Measurements from ENCODE around the gene BNIP5.
A peak's percentile ranks its signal among the peaks of the same experiment; 100 is the strongest.
"Not testable (repeated sequence)": the region's sequence is repeated elsewhere in the genome, so short reads cannot be mapped to it uniquely, and the experiment has no call there.

BNIP5 gene

DNA sequence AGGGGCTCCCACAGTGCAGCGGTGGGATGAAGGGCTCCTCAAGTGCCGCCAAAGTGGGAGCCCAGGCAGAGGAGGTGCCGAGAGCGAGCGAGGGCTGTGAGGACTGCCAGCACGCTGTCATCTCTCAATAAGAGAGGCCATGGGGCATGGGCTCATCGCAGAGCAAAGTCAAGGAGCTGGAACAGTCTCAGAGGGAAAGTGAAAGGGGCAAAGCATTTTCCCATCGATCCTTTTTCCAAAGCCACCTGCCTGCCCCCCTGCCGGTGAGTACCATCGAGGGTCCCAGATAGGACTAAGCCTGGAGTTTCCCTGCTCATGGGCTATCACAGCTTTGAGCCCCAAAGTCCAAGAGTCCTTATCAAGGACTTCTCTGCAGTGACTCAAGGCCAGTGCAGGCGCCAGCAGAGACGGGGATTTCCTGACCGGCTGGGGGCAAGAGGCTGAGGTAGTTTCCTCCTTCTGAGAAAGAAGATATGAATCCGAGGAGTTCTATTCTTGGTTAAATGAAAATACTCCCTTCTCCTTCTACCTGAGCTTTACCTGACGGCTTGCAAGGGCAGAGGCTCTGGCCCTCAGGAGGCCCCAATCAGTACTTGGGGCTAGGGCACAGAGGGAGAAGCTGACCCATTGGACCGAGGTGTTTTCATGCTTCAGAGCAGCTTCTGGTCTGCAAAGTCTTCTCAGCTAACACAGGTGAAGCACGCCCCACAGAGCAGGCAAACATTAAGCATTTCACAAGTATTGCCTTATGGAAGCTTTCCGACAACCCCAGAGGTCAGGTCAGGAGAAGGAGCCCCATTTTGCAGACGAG, 28.2 kb upstream of the BNIP5 start:
- DNase-seq: no peak

DNA sequence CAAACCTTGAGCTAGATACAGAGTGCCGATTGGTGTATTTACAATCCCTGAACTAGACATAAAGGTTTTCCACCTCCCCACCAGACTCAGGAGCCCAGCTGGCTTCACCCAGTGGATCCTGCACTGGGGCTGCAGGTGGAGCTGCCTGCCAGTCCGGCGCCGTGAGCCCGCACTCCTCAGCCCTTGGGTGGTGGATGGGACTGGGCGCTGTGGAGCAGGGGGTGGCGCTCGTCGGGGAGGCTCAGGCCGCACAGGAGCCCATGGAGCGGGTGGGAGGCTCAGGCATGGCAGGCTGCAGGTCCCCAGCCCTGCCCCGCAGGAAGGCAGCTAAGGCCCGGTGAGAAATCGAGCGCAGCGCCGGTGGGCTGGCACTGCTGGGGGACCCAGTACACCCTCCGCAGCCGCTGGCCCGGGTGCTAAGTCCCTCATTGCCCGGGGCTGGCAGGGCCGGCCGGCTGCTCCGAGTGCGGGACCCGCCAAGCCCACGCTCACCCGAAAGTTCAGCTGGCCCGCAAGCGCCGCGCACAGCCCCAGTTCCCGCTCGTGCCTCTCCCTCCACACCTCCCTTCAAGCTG, 27.5 kb upstream of the BNIP5 start:
- not testable (repeated sequence) for DNase-seq

DNA sequence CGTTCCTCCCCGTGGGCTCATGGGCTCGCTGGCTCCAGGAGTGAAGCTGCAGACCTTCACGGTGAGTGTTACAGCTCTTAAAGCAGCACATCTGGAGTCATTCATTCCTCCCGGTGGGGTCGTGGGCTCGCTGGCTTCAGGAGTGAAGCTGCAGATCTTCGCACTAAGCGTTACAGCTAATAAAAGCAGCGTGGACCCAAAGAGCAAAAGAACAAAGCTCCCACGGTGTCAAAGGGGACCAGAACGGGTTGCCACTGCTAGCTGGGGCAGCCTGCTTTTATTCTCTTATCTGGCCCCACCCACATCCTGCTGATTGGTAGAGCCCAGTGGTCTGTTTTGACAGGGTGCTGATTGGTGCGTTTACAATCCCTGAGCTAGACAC, 26.7 kb upstream of the BNIP5 start:
- DNase-seq: not testable (repeated sequence)

DNA sequence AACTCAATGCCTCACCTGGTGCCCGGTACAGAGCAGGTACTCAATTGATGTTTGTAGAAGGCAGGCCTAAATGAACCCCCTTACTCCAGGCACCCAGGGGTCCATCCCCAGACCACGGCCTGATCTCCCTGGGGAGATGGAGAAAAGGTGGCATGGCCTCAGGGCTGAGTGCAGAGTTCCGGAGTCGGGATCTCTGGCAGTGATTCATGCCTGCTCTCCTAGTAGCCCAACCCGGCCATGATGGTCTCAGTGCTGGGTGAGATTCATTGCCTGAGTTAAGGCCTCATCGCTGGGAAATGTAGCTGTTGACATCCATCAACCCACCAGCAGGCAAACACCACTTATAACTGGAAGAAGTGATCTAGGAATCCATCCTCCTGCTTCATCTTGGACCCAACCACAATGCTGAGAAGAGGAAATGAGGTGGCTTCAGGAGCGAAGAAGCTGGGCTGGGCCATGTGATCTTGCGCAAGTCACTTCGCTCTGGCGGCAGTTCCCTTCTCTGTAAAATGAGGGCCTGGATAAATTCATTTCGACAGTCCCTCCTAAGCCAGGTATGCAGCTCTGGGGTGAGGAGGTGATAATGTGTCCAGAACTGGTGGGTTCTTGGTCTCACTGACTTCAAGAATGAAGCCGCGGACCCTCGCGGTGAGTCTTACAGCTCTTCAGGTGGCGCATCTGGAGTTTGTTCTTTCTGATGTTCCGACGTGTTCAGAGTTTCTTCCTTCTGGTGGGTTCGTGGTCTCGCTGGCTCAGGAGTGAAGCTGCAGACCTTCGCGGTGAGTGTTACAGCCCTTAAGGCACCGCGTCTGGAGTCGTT, 26.1 kb upstream of the BNIP5 start:
- DNase-seq: no peak

DNA sequence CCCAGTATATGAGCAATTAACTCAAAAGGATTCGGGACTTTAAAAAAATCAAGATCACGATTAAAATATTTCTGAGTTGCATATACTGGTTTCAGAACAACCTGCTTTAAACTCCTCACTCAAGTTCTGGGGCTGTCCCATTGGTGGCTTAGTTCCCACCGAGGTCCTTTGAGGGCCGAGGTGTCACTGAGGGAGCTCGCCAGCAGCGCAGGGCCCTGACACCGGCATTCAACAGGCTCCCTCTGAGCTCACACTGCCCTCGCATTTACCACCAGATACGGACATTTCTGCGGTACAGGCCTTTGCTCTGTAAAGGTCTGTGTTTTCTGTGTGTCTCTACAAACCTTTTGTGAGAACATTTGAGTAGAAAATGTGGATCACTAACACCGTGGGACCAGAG, 24.4 kb upstream of the BNIP5 start:
- no peak for DNase-seq

DNA sequence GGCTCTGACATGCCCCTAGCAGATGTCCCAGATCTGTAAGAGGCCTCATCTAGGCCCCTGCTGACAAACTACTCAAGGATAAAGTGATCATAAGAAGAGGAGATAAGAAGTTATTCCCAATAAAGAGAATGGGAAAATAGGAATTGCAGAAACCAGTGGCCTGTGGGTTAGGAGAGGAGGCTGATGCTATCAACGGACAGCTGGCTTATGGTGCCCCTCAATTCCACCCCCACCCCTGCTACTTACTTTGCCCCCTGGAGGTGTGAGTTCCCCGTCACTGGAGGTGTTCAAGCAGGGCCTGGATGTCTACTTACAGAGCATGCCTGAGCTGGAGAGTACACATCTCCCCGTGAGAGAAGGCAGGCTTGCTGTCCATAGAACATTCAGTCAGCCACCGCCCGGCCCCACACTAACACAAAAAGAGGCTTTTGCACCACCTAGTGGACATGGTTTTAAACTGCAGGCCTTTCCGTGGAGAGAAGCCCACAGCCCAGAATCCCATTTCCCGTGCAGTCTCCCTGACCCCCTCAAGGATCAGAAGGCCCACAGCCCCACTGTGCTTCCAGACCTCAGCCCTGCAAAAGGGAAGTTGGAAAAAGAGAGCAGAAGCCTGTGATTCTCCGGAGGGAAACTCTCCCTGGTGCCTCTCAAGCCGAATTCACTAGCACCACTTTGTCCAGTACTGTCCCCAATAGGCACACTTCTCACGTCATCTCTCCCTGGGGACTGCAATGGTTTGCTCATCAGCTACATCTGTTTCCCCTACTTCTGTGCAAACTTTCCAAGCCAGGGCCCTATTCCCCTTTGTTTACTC, 23.8 kb upstream of the BNIP5 start:
- DNase-seq: peak in 13 of 14 donors; percentile 10 to 75 (median 48)

DNA sequence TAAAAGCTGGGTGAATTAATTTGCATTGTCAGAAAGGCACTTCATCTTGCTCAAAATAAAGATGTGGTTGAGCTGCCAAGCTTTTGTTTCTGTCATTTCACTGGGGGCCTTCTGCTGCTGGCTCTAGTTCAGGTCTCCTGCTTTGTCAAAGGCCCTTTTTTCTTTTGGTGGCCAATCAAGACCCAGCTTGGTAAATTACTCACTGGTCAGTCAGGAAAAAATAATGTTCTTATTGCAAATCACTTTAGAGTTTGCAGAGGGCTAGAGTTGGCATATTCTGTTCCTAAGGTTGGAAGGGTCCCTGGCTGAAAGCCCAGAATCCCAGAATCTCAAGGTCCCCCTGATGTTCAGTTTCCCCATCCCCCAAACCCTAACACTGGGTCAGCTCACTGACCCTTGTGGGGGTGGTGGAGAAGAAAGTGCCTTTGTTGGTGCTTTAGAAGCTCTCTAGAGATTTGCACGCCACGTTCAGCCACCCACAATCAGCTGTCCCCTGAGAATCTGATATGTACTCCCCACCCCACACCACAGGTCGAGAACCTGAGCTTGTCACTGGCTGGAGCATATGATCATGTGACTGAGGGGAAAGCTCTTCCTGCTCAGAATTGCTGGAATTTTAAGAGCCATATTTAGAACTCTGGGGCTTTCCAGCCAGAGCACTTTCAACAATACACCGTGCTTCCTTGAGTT, 21.7 kb upstream of the BNIP5 start:
- DNase-seq: peak in 11 of 14 donors; percentile 15 to 61 (median 53)

DNA sequence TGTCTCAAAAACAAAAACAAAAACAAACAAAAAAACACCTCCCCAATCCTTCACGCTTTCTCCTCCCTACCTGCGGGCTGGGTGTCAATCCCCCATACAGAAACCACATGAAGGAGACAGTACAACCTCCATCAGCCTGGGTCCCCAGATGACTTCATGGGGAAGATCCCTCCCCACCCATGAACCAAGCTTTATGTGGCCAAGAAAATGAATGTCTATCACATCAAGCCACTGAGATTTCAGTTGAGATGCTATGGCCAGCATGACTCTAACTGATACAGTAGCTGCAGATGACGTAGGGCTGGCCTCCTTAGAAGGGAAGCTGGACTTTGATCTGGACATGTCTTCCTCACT, 21.2 kb upstream of the BNIP5 start:
- peak in 1 of 14 donors; percentile 44 for DNase-seq

DNA sequence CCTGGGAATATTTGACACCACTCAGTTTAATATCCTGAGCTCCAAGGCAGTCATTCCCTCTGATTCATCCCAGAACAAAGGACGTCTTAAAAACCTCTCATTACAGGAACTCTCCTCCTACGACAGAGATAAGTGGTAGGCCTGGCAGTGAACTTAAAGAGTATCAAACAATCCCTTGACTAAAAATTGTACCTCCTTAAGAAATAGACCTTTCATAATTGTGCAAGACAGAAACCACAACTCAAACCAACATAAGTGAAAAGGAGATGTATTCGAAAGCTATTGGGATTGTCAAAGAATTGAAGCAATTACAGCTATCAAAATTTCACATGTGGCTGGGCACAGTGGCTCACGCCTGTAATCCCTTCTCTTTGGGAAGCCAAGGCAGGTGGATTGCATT, 19.1 kb upstream of the BNIP5 start:
- DNase-seq: no peak

DNA sequence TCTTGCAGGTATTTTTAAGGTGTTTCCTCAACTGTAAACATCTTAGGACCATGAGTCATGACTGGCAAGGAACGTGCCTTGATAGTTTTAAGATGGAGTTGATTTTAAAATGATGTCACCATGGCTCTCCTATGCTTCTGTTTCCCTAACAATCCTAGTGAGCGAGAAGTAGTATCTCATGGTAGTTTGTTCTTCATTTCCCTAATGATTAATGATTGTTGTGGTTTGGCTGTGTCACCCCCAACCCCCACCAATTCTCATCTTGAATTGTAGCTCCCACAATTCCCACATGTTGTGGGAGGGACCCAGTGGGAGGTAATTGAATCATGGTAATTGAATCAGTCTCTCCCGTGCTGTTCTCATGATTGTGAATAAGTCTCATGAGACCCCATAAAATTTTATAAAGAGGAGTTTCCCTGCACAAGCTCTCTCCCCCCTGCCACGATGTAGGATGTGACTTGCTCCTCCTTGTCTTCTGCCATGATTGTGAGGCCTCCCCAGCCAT, 16.8 kb upstream of the BNIP5 start:
- DNase-seq: no peak

DNA sequence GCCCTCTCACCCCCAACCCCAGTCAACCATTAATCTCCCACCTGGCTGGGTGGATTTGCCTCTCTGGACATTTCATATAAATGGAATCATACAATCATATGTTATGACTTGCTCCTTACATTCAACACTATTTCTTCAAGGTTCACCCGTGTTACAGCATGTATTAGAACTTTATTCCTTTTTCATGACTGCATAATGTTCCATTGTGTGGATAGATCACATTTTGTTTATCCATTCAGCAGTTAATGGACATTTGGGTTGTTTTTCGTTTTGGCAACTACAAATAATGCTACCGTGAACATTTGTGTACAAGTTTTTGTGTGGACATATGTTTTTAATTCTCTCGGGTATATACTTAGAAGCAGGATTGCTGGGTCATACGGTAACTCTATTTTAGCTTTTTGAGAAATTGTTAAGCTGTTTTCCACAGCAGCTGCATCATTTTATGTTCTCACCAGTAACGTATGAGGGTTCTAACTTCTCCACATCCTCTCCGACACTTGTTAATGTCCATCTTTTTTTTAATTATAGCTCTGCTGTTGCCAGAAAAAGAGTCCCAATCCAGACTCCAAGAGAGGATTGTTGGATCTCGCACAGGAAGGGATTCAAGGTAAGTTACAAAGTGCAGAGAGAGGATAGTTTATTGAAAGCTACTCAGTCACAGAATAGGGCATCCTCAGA, 15.9 kb upstream of the BNIP5 start:
- DNase-seq: no peak

DNA sequence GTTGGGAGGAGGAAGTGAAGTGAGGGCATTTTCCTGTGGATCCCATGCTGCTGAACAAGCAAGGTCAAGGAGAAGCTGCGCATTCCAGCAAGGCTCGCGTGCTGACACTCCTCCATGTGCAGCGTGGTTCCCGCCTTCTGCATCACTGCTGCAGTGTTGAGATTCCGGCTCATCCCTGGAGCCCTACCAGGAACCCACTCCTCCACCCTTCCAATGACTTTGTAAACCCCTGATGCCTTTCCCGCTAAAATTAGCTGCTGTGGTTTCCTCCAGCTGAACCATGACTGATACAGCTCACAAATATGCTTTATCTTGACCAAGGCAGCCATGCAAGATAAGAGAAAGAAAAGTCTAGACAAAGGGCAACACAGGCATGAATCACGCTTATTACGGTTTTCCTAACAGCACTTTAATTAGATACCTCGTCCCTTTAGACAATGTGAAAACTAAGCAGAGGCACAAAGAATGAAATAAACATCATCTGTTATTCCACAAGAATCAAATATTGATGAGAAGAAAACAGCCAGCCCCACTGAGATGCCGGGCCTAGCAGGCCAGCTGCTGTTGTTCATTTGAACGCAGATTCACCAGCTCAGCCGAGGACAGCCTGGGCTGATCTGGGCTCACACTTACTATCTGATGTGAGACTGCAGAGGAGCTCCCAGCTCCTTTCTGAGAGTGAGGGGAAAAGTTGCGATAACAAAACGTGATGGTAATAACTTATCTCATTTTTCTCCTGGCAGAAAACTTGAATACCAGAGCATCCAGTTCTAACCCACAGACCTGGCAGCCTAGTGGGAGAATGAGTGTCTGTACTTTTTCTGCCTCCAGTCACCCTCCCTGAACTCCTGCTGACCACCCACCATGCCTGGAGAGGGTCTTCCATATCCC, 14.2 kb upstream of the BNIP5 start:
- DNase-seq: no peak

DNA sequence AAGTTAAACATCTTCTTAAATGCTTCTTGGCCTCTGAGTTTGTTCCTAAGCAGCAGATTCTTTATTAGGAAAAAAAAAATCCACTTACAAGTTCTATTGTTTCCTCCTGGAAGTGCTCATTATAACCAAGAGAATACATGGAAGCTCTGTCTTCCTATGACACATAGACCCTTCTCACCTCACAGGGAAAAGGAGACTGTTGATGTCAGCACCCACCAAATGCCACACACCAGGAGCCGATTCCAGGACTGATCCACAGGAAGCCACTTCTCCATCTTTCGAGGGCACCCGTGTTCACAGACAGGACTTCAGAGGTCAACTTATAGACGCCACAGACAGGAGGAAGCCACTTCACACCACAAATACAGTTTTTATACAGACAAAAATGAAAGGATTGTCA, 13.4 kb upstream of the BNIP5 start:
- DNase-seq: no peak

DNA sequence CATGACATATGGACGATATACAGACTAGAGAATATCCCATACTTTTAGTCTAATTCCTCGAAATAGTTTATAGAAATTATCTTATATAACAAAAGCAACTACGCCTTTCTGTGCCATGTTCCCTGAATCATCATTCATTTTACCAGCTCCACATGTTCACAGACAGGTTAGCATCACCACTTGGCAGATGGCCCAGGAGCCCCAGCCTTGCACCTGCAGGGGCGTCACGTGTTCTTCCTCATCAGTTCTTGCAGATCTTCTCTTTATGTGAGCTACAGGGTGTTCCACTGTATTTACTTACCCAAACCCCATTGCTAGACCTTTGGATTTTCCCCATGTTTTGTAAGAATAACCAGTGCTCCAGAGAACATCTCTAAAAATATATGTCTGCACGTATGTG, 12.6 kb upstream of the BNIP5 start:
- no peak for DNase-seq

DNA sequence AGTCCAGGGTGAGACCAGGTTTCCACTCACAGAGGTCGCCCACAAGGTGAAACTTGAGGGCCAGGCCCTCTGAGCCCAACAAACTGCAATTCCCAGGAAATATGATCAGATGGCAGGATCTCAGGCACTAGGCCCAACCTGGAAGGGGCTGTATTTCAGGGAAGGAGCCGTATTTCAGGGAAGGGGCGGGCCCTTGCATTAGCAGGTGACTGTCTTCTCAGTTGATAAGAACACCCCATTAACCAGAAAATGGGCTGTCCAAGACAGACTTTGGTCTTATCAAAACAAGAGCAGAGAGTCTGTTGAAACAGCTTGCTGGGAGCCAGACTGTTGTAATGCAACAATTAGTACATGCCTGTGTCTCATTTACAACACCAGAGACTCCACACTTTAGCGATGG, 10.9 kb upstream of the BNIP5 start:
- no peak for DNase-seq

DNA sequence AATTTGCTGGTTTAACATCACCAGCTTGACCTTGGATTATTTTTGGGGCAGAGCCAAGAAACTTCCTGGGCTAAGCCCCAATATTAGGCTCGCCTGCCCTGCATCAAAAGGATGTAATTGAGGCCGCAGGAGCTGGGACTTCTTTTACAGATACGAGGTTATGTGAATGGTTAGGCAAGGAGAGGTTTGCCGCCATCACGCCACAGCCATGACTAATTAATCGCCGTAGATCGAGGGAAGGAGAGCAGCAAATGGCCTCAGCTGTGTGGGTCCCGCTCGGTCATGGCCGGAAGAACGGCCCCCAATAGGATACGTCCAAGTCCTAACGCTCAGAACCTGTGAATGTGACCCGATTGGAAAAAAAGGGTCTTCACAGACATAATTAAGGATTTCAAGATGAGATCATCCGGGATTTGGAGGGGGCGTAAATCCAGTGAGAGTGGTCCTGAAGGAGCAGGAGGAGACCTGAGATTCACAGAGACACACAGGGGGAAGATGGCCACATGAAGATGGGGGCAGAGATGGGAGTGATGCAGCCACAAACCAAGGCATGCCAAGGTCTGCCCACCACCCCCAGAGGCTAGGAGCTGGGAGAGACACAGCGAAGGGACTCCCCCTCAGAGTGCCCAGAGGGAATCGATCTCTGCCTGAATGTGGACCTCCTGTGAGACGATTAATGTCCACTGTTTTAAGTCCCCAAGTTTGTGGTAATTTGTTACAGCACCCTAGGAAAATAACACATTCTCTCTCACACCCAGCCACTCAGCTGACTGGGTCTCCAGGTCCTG, 10.0 kb upstream of the BNIP5 start:
- no peak for DNase-seq

DNA sequence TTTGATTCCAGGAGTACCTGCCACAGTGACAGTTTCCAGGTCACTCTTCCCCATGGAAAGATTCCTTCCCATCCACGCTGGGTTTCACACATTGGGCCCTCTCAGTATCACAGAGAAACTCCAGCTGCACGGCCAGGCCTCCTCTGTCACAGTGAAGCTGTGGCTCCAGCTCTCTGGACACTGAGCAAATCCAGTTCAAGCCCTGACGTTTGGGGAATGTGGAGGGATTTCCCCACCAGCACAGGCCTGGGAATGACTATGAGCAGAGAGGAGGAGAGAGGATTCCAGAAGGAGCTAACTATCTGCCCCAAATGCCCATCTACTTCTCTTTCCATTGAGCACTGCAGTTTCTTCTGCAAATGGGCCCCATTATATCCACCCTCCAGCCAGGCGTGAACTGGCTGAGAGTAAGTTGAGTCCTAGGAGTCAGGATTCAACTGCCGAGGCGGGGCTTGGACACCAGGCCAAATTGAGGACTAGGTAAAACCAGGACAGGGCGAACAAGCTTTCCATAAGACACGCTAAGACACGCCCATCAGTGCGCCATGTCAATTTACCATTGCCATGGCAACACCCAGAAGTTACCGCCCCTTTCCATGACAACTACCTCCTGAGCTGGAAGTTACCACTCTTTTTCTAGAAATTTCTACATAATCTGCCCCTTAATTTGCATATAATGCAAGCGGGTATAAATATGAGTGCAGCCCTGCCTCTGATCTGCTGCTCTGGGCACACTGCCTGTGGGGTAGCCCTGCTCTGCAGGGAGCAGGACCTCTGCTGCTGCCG, 9.2 kb upstream of the BNIP5 start:
- DNase-seq: no peak

DNA sequence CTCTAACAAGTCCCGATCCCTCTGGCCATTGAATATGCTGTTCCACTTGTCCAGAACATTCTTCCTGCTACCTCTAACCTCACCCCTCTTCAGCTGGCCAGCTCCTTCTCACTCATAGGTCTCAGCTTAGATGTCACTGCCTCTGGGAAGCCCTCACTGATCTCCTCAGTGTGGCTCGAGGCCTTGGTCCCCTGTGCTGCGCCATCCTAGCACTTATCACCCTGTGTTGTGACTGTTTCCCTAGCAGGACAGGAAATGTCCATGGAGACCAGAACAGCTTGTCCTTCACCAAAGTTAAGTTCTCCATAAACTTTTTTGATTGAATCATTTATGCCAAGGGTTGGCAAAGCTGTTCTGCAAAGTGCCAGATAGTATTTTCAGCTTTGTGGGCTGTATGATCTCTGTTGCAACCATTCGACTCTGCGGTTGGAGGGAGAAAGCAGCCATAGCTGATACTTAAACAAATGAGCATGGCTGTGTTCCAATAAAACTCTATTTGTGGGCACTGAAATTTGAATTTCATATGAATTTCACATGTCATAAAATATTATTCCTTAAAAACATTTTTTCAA, 6.5 kb upstream of the BNIP5 start:
- no peak for DNase-seq

Measured in C1 segment of cervical spinal cord (tissue), 14 donors.